GM23338 (cell line): ENCODE data around the gene SEMA4C. TPM values are rescaled to one million over a fixed set of nuclear protein-coding genes. Genes with fewer than 3 reads are reported as not detected.

Experiments
- ATAC-seq: fragments of 200-7000 bp; cut with Tn5 transposase; 3 replicates; pipeline ENCODE4 v1.9.1; 2020
- DNase-seq: peaks from one replicate; pipeline ENCODE4 v3.0.0-alpha.2; 2015; ENCODE audit warnings: low spot score
- H2AFZ ChIP-seq: fragments of 200-600 bp; sonication (generic); 2 replicates; pipeline ENCODE4 v1.8.0; 2016; ENCODE audit warnings: antibody characterized with exemption, mild to moderate bottlenecking, moderate library complexity
- H3F3A ChIP-seq: fragments of 200-600 bp; sonication (generic); replicated peaks from 2 replicates; pipeline ENCODE4 v1.8.0; 2017; ENCODE audit warnings: antibody characterized with exemption, mixed run types, low read depth
- H3K27ac ChIP-seq: fragments of 200-600 bp; sonication (generic); 2 replicates; pipeline ENCODE4 v1.6.1; 2016; ENCODE audit warnings: low read depth
- H3K27me3 ChIP-seq: fragments of 200-600 bp; sonication (generic); 2 replicates; pipeline ENCODE4 v1.8.0; 2016; ENCODE audit warnings: mild to moderate bottlenecking, mixed run types, moderate library complexity; ENCODE audit not compliant: insufficient read depth
- H3K36me3 ChIP-seq: fragments of 200-600 bp; sonication (generic); 2 replicates; pipeline ENCODE4 v1.8.0; 2016; ENCODE audit warnings: mild to moderate bottlenecking; ENCODE audit not compliant: insufficient read depth
- H3K4me1 ChIP-seq: fragments of 200-600 bp; sonication (generic); 2 replicates; pipeline ENCODE4 v1.8.0; 2016; ENCODE audit warnings: mild to moderate bottlenecking, moderate library complexity; ENCODE audit not compliant: insufficient read depth
- H3K4me2 ChIP-seq: fragments of 200-600 bp; sonication (generic); 2 replicates; pipeline ENCODE4 v1.7.1; 2017; ENCODE audit warnings: mixed run types
- H3K4me3 ChIP-seq: fragments of 200-600 bp; sonication (generic); 2 replicates; pipeline ENCODE4 v1.6.1; 2016; ENCODE audit warnings: mixed run types
- H3K79me2 ChIP-seq: fragments of 200-600 bp; sonication (generic); replicated peaks from 2 replicates; pipeline ENCODE4 v1.8.0; 2017; ENCODE audit warnings: mild to moderate bottlenecking; ENCODE audit not compliant: insufficient read depth
- H3K9me2 ChIP-seq: fragments of 200-600 bp; sonication (generic); 2 replicates; pipeline ENCODE4 v1.8.0; 2017; ENCODE audit not compliant: insufficient read depth
- H4K20me1 ChIP-seq: fragments of 200-600 bp; sonication (generic); replicated peaks from 2 replicates; pipeline ENCODE4 v1.8.0; 2017; ENCODE audit warnings: mild to moderate bottlenecking; ENCODE audit not compliant: insufficient read depth
- H3K27ac Mint-ChIP-seq: 2 replicates; pipeline ENCODE4 v1.8.0; 2020; ENCODE audit warnings: inconsistent platforms, mild to moderate bottlenecking, moderate library complexity, mixed read lengths
- H3K27me3 Mint-ChIP-seq: 3 replicates; pipeline ENCODE4 v1.8.0; 2022; ENCODE audit warnings: low read depth, mild to moderate bottlenecking, moderate library complexity, mixed read lengths, inconsistent platforms; ENCODE audit not compliant: insufficient read depth, poor library complexity
- H3K36me3 Mint-ChIP-seq: 3 replicates; pipeline ENCODE4 v1.8.0; 2021; ENCODE audit warnings: low read depth, mild to moderate bottlenecking, inconsistent platforms, moderate library complexity, mixed read lengths
- H3K4me1 Mint-ChIP-seq: 3 replicates; pipeline ENCODE4 v1.8.0; 2020; ENCODE audit warnings: mild to moderate bottlenecking, inconsistent platforms, mixed read lengths
- H3K4me3 Mint-ChIP-seq: 3 replicates; pipeline ENCODE4 v1.8.0; 2021; ENCODE audit warnings: moderate library complexity, mild to moderate bottlenecking, inconsistent platforms, mixed read lengths
- H3K9me3 Mint-ChIP-seq: 3 replicates; pipeline ENCODE4 v1.8.0; 2020; ENCODE audit warnings: moderate library complexity, mild to moderate bottlenecking, inconsistent platforms, mixed read lengths
- CREB1 ChIP-seq: fragments of 250-450 bp; sonication (Bioruptor Pico); IDR thresholded peaks from 2 replicates; pipeline ENCODE4 v1.5.0; 2020; ENCODE audit warnings: low read depth, mild to moderate bottlenecking, moderate library complexity
- ETS1 ChIP-seq: IDR thresholded peaks from 2 replicates; pipeline ENCODE4 v1.6.1; 2016; ENCODE audit warnings: antibody characterized with exemption
- EZH2 ChIP-seq: fragments of 200-600 bp; sonication (generic); IDR thresholded peaks from one replicate; pipeline ENCODE4 v1.8.0; 2017; ENCODE audit warnings: antibody characterized with exemption, mild to moderate bottlenecking, low read depth; ENCODE audit not compliant: unreplicated experiment
- EZH2phosphoT487 ChIP-seq: fragments of 200-600 bp; sonication (generic); IDR thresholded peaks from one replicate; pipeline ENCODE4 v1.8.1; 2018; ENCODE audit warnings: antibody characterized with exemption; ENCODE audit not compliant: unreplicated experiment
- JUNB ChIP-seq: IDR thresholded peaks from one replicate; pipeline ENCODE4 v1.6.1; 2016; ENCODE audit warnings: antibody characterized with exemption; ENCODE audit not compliant: unreplicated experiment
- NANOG ChIP-seq: IDR thresholded peaks from 2 replicates; pipeline ENCODE4 v1.6.1; 2016; ENCODE audit warnings: antibody characterized with exemption, borderline replicate concordance
- POLR2AphosphoS5 ChIP-seq: IDR thresholded peaks from 2 replicates; pipeline ENCODE4 v1.6.1; 2016; ENCODE audit warnings: antibody characterized with exemption, low read depth
- REST ChIP-seq: IDR thresholded peaks from one replicate; pipeline ENCODE4 v1.6.1; 2018; ENCODE audit warnings: antibody characterized with exemption; ENCODE audit not compliant: unreplicated experiment
- STAT1 ChIP-seq: IDR thresholded peaks from one replicate; pipeline ENCODE4 v1.6.1; 2016; ENCODE audit warnings: antibody characterized with exemption; ENCODE audit not compliant: unreplicated experiment
- ZNF114 ChIP-seq: fragments of 250-450 bp; sonication (Bioruptor Pico); IDR thresholded peaks from 2 replicates; pipeline ENCODE4 v1.5.0; 2020; ENCODE audit warnings: mild to moderate bottlenecking, moderate library complexity
- ZNF331 ChIP-seq: fragments of 250-450 bp; sonication (Bioruptor Pico); IDR thresholded peaks from 2 replicates; pipeline ENCODE4 v1.5.0; 2020; ENCODE audit warnings: low read depth, mild to moderate bottlenecking, moderate library complexity
- ZNF462 ChIP-seq: fragments of 250-450 bp; sonication (Bioruptor Pico); IDR thresholded peaks from 2 replicates; pipeline ENCODE4 v1.5.0; 2020; ENCODE audit warnings: mild to moderate bottlenecking, moderate library complexity
- polyA plus RNA-seq: library from polyadenylated mRNA; unstranded; fragments of >200 nt; fragmentation: Nextera tagmentation; extraction: Ambion mirVana; gene quantifications from 2 replicates; pipeline ENCODE4 v1.2.1, GENCODE V29; 2016
- total RNA-seq: library from RNA; depleted of rRNA; stranded (reverse); fragments of >200 nt; shearing (Covaris generic); gene quantifications from 2 replicates; pipeline ENCODE4 v1.2.3, GENCODE V29; 2014
- TF ChIP-seq, protein P1 (sequence below), 2 experiments: fragments of 200-600 bp in 1 of 2; sonication (generic) in 1 of 2; conservative IDR thresholded peaks; 2 replicates each; pipeline versions ENCODE4 v1.5.1 to v1.6.1; 2016 to 2017; ENCODE audit warnings: antibody characterized with exemption in 2 of 2, low read depth in 2 of 2, mild to moderate bottlenecking in 2 of 2, moderate library complexity in 1 of 2

The SEMA4C gene
- total and polyA plus RNA-seq, 2 experiments from 2014 or later: 16.8 to 80.7 TPM

- Histone ChIP-seq H3K27ac (no peak overlapping the region), H4K20me1 (peaks cover 7% of the 10 kb centered on the region; the same call in 1 of the 2 replicates), H3K36me3 (peaks cover 9% of the 10 kb centered on the region; the same call in 1 of the 2 replicates), H3K4me3 (no peak overlapping the region), H3K79me2 (no peaks in the 10 kb centered on the region), H3K4me2 (peak overlapping the region; percentile 51; the same call in 1 of the 2 replicates), H3K9me2 (no peaks in the 10 kb centered on the region), H3K4me1 (peaks cover 7% of the 10 kb centered on the region), H2AFZ (no peak overlapping the region), H3K27me3 (no peaks in the 10 kb centered on the region), H3F3A (0 out of 2 replicates have a peak, but pooled peaks cover 2% of the 10 kb centered on the region)
- Mint-ChIP-seq H3K27me3 (peaks cover 19% of the 10 kb centered on the region), H3K36me3 (peaks cover 25% of the 10 kb centered on the region), H3K9me3 (no peaks in the 10 kb centered on the region; the same call in 2 of the 3 replicates), H3K27ac (no peak overlapping the region), H3K4me3 (no peak overlapping the region), H3K4me1 (peaks cover 4% of the 10 kb centered on the region)
- DNase-seq: no peak
- ATAC-seq: no peak
- TF ChIP-seq ETS1 (no peak), NANOG (no peak), EZH2phosphoT487 (no peak), ZNF331 (CRISPR knock-in tag) (no peak), STAT1 (no peak), POLR2AphosphoS5 (no peak), CREB1 (no peak), EZH2 (no peak), ZNF462 (no peak), ZNF114 (CRISPR knock-in tag) (no peak), JUNB (no peak), REST (no peak)
- TF ChIP-seq, protein P1, sequence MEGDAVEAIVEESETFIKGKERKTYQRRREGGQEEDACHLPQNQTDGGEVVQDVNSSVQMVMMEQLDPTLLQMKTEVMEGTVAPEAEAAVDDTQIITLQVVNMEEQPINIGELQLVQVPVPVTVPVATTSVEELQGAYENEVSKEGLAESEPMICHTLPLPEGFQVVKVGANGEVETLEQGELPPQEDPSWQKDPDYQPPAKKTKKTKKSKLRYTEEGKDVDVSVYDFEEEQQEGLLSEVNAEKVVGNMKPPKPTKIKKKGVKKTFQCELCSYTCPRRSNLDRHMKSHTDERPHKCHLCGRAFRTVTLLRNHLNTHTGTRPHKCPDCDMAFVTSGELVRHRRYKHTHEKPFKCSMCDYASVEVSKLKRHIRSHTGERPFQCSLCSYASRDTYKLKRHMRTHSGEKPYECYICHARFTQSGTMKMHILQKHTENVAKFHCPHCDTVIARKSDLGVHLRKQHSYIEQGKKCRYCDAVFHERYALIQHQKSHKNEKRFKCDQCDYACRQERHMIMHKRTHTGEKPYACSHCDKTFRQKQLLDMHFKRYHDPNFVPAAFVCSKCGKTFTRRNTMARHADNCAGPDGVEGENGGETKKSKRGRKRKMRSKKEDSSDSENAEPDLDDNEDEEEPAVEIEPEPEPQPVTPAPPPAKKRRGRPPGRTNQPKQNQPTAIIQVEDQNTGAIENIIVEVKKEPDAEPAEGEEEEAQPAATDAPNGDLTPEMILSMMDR (conservative IDR thresholded peaks at IDR 0.05; ENCODE audit: low read depth in 2 of 2): no peak
Measured at GRCh38 chr2:96838345-96839292, 31.3 kb downstream of the SEMA4C start.
